ENCODE data around the gene TRAK1.

Gene TRAK1

GRCh38 chr3:42262525-42262924 lies 171.4 kb downstream of the TRAK1 start:
- no peak for DNase-seq

- no peak for DNase-seq
These were observed 172.5 kb downstream of the TRAK1 start for GRCh38 chr3:42263354-42264346.

GRCh38 chr3:42264399-42265058 lies 173.4 kb downstream of the TRAK1 start:
- no peak for DNase-seq

- DNase-seq = no peak
These were observed 174.2 kb downstream of the TRAK1 start for GRCh38 chr3:42265059-42265991.

GRCh38 chr3:42266085-42266484 lies 174.9 kb downstream of the TRAK1 start, which contains the start of gene CCK:
CCK (minus strand) TSS chr3:42266185; CDS start chr3:42263630, 2,555 bp downstream.
- no peak for DNase-seq

- no peak for DNase-seq
These were observed 176.7 kb downstream of the TRAK1 start for GRCh38 chr3:42267878-42268277.

- no peak for DNase-seq
These were observed 178.5 kb downstream of the TRAK1 start for GRCh38 chr3:42269647-42270046.

GRCh38 chr3:42270561-42270960 lies 179.4 kb downstream of the TRAK1 start:
- no peak for DNase-seq

- DNase-seq = no peak
These were observed 180.6 kb downstream of the TRAK1 start for GRCh38 chr3:42271786-42272185.

GRCh38 chr3:42273361-42273760 lies 182.2 kb downstream of the TRAK1 start:
- DNase-seq = no peak

GRCh38 chr3:42274266-42274665 lies 183.1 kb downstream of the TRAK1 start:
- no peak for DNase-seq

- no peak for DNase-seq
These were observed 184.1 kb downstream of the TRAK1 start for GRCh38 chr3:42275217-42275616.
